CD4-positive, alpha-beta memory T cell (primary cell): ENCODE data around the gene LMNTD1. TPM values are rescaled to one million over a fixed set of nuclear protein-coding genes. Genes with fewer than 3 reads are reported as not detected.
A peak's percentile ranks its signal among the peaks of the same experiment; 100 is the strongest.

Experiments
- CTCF ChIA-PET: fragments of 350-600 bp; sonication (Branson Sonifier 250); formaldehyde crosslinking; loops from one replicate; lab custom pipeline; 2021; ENCODE audit warnings: inconsistent platforms; ENCODE audit not compliant: partially characterized antibody; lab: Charles Lee
- POLR2A ChIA-PET: fragments of 350-600 bp; sonication (Branson Sonifier 250); formaldehyde crosslinking; loops from one replicate; lab custom pipeline; 2021; ENCODE audit not compliant: partially characterized antibody; lab: Charles Lee
- DNase-seq, 5 donors: peaks; one replicate each; pipeline versions ENCODE4 v3.0.0 to v3.0.0-alpha.2; 2020 to 2022; ENCODE audit warnings: mixed read lengths in 1 of 5
- H3K27ac ChIP-seq: one replicate; pipeline ENCODE4 v1.7.0; 2013; ENCODE audit warnings: low read depth, low read length
- H3K27me3 ChIP-seq: 2 replicates; pipeline ENCODE4 v1.7.0; 2013; ENCODE audit warnings: mild to moderate bottlenecking, low read length, moderate library complexity; ENCODE audit not compliant: insufficient read depth
- H3K36me3 ChIP-seq: 2 replicates; pipeline ENCODE4 v1.7.0; 2013; ENCODE audit warnings: mild to moderate bottlenecking, low read length, moderate library complexity; ENCODE audit not compliant: insufficient read depth
- H3K4me1 ChIP-seq: 2 replicates; pipeline ENCODE4 v1.7.0; 2013; ENCODE audit warnings: mild to moderate bottlenecking, low read length, moderate library complexity; ENCODE audit not compliant: insufficient read depth
- H3K4me3 ChIP-seq, 2 donors: one replicate each; pipeline ENCODE4 v1.7.0; 2013; ENCODE audit warnings: low read length in 2 of 2, mild to moderate bottlenecking in 1 of 2
- H3K9me3 ChIP-seq, 2 donors: one replicate each; pipeline ENCODE4 v1.7.0; 2013; ENCODE audit warnings: low read length in 2 of 2, control low read depth in 1 of 2; ENCODE audit not compliant: control insufficient read depth in 1 of 2
- H3K27ac Mint-ChIP-seq, 7 donors: one replicate each; pipeline ENCODE4 v1.8.0; 2020 to 2021; ENCODE audit warnings: mixed read lengths in 7 of 7, mild to moderate bottlenecking in 6 of 7, inconsistent platforms in 3 of 7, moderate library complexity in 3 of 7
- H3K27me3 Mint-ChIP-seq, 2 donors: one replicate each; pipeline ENCODE4 v1.8.0; 2020 to 2021; ENCODE audit warnings: mixed read lengths in 2 of 2
- H3K36me3 Mint-ChIP-seq, 2 donors: one replicate each; pipeline ENCODE4 v1.8.0; 2020 to 2021; ENCODE audit warnings: mixed read lengths in 2 of 2, inconsistent platforms in 1 of 2, mild to moderate bottlenecking in 1 of 2
- H3K4me1 Mint-ChIP-seq, 4 donors: one replicate each; pipeline ENCODE4 v1.8.0; 2020 to 2021; ENCODE audit warnings: mixed read lengths in 4 of 4, mild to moderate bottlenecking in 1 of 4
- H3K4me3 Mint-ChIP-seq, 8 donors: one replicate each; pipeline ENCODE4 v1.8.0; 2020 to 2021; ENCODE audit warnings: mixed read lengths in 8 of 8, mild to moderate bottlenecking in 7 of 8, moderate library complexity in 6 of 8, inconsistent platforms in 3 of 8
- H3K9me3 Mint-ChIP-seq, 8 donors: one replicate each; pipeline ENCODE4 v1.8.0; 2020 to 2021; ENCODE audit warnings: mixed read lengths in 8 of 8, mild to moderate bottlenecking in 5 of 8, inconsistent platforms in 3 of 8, moderate library complexity in 1 of 8
- intact Hi-C: fragments of 100-400 bp; cut with micrococcal nuclease; formaldehyde crosslinking; loops from one replicate; pipeline ENCODE4 v1.15.1; 2023
- polyA plus RNA-seq, 2 donors: library from polyadenylated mRNA; unstranded; fragments of 300-500 nt; fragmentation: Illumina TruSeq; gene quantifications; one replicate each; pipeline ENCODE4 v1.2.3, GENCODE V29; 2021
- total RNA-seq, 2 experiments: library from RNA; stranded (reverse); gene quantifications; one replicate each; pipeline ENCODE4 v1.2.3, GENCODE V29; 2021

The LMNTD1 gene
- total and polyA plus RNA-seq, 4 experiments from 2014 or later, result not detected

DNA sequence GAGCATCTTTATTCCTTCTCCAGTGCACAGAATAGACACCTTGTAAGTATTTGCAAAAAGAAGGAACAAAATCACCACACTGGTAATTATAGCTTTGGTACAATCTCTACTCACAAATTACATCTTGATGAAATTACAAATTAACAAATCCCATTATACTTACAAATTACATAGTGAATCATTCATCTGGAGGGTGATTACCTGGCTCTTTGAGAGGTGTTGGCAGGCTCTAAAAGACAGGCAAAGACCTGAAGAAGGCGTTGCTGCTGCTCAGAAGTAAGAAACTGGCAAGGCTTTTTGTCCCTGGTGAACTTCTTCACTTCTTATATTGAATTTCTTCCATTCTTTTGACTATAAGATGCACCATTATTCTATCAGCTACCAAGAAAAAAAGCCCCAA, 21.7 kb upstream of the LMNTD1 start:
- H3K36me3 Mint-ChIP-seq, result no peaks in the 10 kb centered on the region
- CTCF ChIA-PET, result no interaction called here
- intact Hi-C loops, result no loop called here
- DNase-seq, result no peak
- no peak overlapping the region for H3K27ac Mint-ChIP-seq
- no peaks in the 10 kb centered on the region for H3K9me3 ChIP-seq
- H3K4me1 ChIP-seq, result no peaks in the 10 kb centered on the region
- H3K27ac ChIP-seq, result no peak overlapping the region
- H3K4me1 Mint-ChIP-seq, result no peaks in the 10 kb centered on the region
- H3K4me3 ChIP-seq, result no peak overlapping the region
- H3K36me3 ChIP-seq, result no peaks in the 10 kb centered on the region
- no peaks in the 10 kb centered on the region for H3K27me3 Mint-ChIP-seq
- POLR2A ChIA-PET, result no interaction called here
- peaks cover 0 to 7% (median 4%) of the 10 kb centered on the region in 8 donors for H3K9me3 Mint-ChIP-seq
- H3K4me3 Mint-ChIP-seq, result no peak overlapping the region
- H3K27me3 ChIP-seq, result no peaks in the 10 kb centered on the region

DNA sequence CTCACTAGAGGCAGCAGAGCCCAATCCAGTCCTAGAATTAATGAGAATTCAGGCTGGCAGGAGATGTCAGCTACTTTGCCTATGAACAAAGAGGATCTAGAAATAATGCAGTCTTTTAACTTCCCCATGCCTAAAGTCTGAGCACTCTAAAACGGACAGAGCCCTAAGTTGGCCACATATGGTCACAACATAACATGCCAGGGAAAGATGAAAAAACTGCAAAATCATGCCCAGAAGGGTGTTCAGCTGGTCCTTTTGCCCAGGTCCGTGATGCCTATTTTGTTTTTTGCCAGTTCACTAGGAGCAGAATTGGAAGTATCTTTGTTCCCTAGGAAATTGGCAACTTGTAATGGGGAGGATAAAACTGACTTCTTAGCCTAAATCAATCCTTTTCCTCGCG, 20.3 kb upstream of the LMNTD1 start:
- Mint-ChIP-seq H3K27ac (no peak overlapping the region), H3K4me3 (no peak overlapping the region), H3K9me3 (peaks cover 0 to 7% (median 4%) of the 10 kb centered on the region in 8 donors), H3K27me3 (no peaks in the 10 kb centered on the region), H3K36me3 (no peaks in the 10 kb centered on the region), H3K4me1 (no peaks in the 10 kb centered on the region)
- CTCF ChIA-PET, result no interaction called here
- no peak overlapping the region for H3K4me3 ChIP-seq
- H3K4me1 ChIP-seq, result no peaks in the 10 kb centered on the region
- H3K27me3 ChIP-seq, result no peaks in the 10 kb centered on the region
- H3K27ac ChIP-seq, result no peak overlapping the region
- POLR2A ChIA-PET, result no interaction called here
- intact Hi-C loops, result no loop called here
- no peak for DNase-seq
- no peaks in the 10 kb centered on the region for H3K9me3 ChIP-seq
- no peaks in the 10 kb centered on the region for H3K36me3 ChIP-seq

DNA sequence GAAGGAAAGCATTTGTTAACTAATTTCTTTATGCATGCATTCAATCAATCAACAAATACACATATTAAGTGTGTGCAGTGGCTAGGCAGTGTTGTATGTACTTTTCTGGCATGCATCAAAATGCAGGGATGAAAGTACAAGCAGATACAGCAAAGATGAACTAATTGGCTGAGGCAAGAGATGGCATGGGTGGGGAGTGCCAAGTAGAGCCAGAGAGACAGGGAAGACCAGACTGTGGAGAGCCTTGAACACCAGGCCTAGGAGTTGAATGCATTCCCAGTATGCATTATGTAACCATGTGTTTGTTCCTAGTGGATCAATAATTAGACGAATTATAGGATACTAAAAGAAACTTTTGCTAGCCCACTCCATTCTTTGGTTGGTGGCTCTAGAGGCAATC, 17.3 kb upstream of the LMNTD1 start:
- Histone ChIP-seq H3K9me3 (no peaks in the 10 kb centered on the region), H3K4me1 (no peaks in the 10 kb centered on the region), H3K27ac (no peak overlapping the region), H3K27me3 (no peaks in the 10 kb centered on the region), H3K36me3 (no peaks in the 10 kb centered on the region), H3K4me3 (no peak overlapping the region)
- ChIA-PET POLR2A (no interaction called here), CTCF (no interaction called here)
- peaks cover 0 to 11% (median 1%) of the 10 kb centered on the region in 8 donors for H3K9me3 Mint-ChIP-seq
- no peaks in the 10 kb centered on the region for H3K27me3 Mint-ChIP-seq
- intact Hi-C loops, result no loop called here
- no peaks in the 10 kb centered on the region for H3K36me3 Mint-ChIP-seq
- no peak overlapping the region for H3K27ac Mint-ChIP-seq
- H3K4me3 Mint-ChIP-seq, result no peak overlapping the region
- no peaks in the 10 kb centered on the region for H3K4me1 Mint-ChIP-seq
- no peak for DNase-seq

DNA sequence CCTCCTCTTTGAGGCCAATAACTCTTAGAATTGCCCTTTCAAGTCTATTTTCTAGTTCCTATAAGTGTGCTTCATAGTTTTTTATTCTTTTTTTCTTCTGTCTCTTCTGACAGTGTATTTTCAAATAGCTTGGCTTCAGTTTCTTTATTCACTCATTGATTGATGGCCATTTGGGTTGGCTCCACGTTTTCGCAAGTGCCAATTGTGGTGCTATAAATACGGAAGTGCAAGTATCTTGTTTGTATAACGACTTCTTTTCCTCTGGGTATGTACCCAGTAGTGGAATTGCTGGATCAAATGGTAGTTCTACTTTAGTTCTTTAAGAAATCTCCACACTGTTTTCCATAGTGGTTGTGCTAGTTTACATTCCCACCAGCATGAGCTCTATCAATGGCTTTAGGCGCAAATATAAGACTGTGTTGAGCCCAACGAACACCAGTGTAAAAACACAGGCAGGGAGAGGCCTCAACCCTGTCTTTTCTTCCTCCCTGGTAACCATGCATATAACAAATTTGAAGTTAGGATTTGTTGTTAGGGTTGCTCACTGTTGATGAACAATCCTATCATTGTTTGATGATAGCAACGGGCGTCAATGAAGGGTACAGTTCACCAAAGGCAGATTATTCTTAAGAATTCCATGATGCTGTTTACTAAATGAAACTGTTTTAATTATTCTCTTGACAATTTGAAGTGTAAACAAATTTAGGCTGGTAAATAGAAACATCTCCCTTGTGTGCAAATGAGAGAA, 13.3 kb upstream of the LMNTD1 start:
- Histone ChIP-seq H3K9me3 (no peaks in the 10 kb centered on the region), H3K4me3 (no peak overlapping the region), H3K36me3 (no peaks in the 10 kb centered on the region), H3K27ac (no peak overlapping the region), H3K27me3 (no peaks in the 10 kb centered on the region), H3K4me1 (no peaks in the 10 kb centered on the region)
- CTCF ChIA-PET, result no interaction called here
- POLR2A ChIA-PET, result no interaction called here
- Mint-ChIP-seq H3K9me3 (peaks cover 0 to 11% (median 1%) of the 10 kb centered on the region in 8 donors), H3K4me3 (no peak overlapping the region), H3K27ac (peak overlapping the region in 1 of 7 donors; percentile 69), H3K27me3 (peaks cover 1 to 2% of the 10 kb centered on the region in 2 donors), H3K36me3 (no peaks in the 10 kb centered on the region), H3K4me1 (no peaks in the 10 kb centered on the region)
- DNase-seq, result no peak
- intact Hi-C loops, result no loop called here

DNA sequence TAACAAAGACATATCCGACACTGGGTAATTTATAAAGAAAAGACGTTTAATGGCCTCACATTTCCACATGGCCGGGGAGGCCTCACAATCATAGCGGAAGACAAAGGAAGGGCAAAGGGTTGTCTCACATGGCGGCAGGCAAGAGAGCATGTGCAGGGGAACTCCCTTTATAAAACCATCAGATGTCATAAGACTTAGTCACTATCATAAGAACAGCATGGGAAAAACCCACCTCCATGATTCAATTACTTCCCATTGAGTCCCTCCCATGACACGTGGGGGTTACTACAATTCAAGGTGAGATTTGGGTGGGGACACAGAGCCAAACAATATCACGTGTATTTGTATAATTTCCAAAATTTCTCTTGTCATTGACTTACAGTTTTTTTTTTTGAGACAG, 5.5 kb upstream of the LMNTD1 start:
- Mint-ChIP-seq H3K27ac (no peak overlapping the region), H3K4me3 (no peak overlapping the region), H3K27me3 (no peaks in the 10 kb centered on the region), H3K9me3 (peaks cover 0 to 4% (median 1%) of the 10 kb centered on the region in 8 donors), H3K4me1 (peaks cover 0 to 2% (median under 1%) of the 10 kb centered on the region in 4 donors), H3K36me3 (no peaks in the 10 kb centered on the region)
- Histone ChIP-seq H3K9me3 (no peaks in the 10 kb centered on the region), H3K36me3 (no peaks in the 10 kb centered on the region), H3K4me3 (no peak overlapping the region), H3K4me1 (no peaks in the 10 kb centered on the region), H3K27me3 (no peaks in the 10 kb centered on the region), H3K27ac (no peak overlapping the region)
- intact Hi-C loops, result no loop called here
- no peak for DNase-seq
- CTCF ChIA-PET, result no interaction called here
- POLR2A ChIA-PET, result no interaction called here

DNA sequence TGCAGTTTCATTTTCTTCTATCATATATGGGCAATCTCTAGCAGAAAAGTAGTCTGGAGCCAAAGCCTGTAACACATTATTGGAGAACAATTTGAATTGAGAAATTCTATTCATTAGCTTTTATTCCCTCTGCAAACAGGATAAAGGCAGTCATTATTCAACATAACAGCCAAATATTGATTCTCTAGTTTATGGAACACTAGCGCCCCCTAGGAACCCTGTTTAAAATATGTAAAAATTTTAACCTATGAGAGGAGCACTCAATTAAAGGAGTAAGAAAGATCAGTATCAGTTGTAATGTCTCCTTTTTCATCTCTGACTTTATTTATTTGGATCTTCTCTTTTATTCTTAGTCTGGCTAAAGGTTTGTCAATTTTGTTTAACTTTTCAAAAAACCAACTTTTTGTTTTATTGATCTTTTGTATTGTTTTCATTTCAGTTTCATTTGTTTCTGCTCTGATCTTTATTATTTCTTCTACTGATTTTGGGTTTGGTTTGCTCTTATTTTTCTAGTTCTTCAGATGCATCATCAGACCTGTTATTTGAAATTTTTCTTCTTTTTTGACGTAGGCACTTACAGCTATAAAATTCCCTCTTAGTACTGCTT, 4.8 kb upstream of the LMNTD1 start:
- Histone ChIP-seq H3K27ac (no peak overlapping the region), H3K4me1 (no peaks in the 10 kb centered on the region), H3K36me3 (no peaks in the 10 kb centered on the region), H3K4me3 (no peak overlapping the region), H3K27me3 (no peaks in the 10 kb centered on the region), H3K9me3 (no peaks in the 10 kb centered on the region)
- Mint-ChIP-seq H3K9me3 (peaks cover 0 to 4% (median 1%) of the 10 kb centered on the region in 8 donors), H3K4me3 (no peak overlapping the region), H3K27me3 (no peaks in the 10 kb centered on the region), H3K4me1 (peaks cover 0 to 2% (median under 1%) of the 10 kb centered on the region in 4 donors), H3K27ac (no peak overlapping the region), H3K36me3 (no peaks in the 10 kb centered on the region)
- intact Hi-C loops, result no loop called here
- CTCF ChIA-PET, result no interaction called here
- POLR2A ChIA-PET, result no interaction called here
- DNase-seq, result peak in 1 of 5 donors; percentile 1

DNA sequence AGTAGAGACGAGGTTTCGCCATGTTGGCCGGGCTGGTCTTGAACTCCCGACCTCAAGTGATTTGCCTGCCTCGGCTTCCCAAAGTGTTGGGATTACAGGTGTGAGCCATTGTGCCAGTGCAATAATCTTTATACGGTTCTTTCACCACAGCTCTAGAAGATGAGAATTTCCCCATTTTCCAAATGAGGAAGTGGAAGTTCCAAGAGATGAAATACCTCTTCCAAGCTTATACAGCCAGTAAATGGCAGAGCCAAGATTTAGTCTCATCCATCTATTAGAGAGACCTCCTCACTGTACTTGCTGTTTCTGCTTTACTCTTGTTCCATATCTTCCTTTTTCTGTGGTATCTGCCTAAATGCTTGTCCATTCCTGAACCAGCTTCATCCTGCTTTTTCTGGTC, 3.1 kb upstream of the LMNTD1 start:
- Histone ChIP-seq H3K27me3 (no peaks in the 10 kb centered on the region), H3K9me3 (no peaks in the 10 kb centered on the region), H3K36me3 (no peaks in the 10 kb centered on the region), H3K4me3 (no peak overlapping the region), H3K4me1 (no peaks in the 10 kb centered on the region), H3K27ac (no peak overlapping the region)
- intact Hi-C loops, result no loop called here
- CTCF ChIA-PET, result no interaction called here
- peaks cover 0 to 2% (median under 1%) of the 10 kb centered on the region in 4 donors for H3K4me1 Mint-ChIP-seq
- POLR2A ChIA-PET, result no interaction called here
- H3K36me3 Mint-ChIP-seq, result no peaks in the 10 kb centered on the region
- peaks cover 0 to 2% of the 10 kb centered on the region in 2 donors for H3K27me3 Mint-ChIP-seq
- no peak overlapping the region for H3K4me3 Mint-ChIP-seq
- no peak for DNase-seq
- H3K27ac Mint-ChIP-seq, result no peak overlapping the region
- H3K9me3 Mint-ChIP-seq, result peaks cover 0 to 4% (median 2%) of the 10 kb centered on the region in 8 donors
